Keratinocyte (primary cell): ENCODE data around the gene SLC15A3. TPM values are rescaled to one million over a fixed set of nuclear protein-coding genes. Genes with fewer than 3 reads are reported as not detected.

ENCODE experiments used
- DNase-seq: peaks from one replicate; pipeline ENCODE4 v3.0.0-alpha.2; 2011; ENCODE audit warnings: low read depth, missing footprints, low spot score
- FAIRE-seq: peaks from 2 replicates; lab custom pipeline; 2011; peaks lifted over from hg19 to GRCh38; lab: Jason Lieb, UNC
- H2AFZ ChIP-seq: 2 replicates; pipeline ENCODE4 v1.6.0; 2012; ENCODE audit warnings: low read length, control low read depth, inconsistent platforms; ENCODE audit not compliant: control insufficient read depth
- H3K27ac ChIP-seq: 2 replicates; pipeline ENCODE4 v1.5.1; 2011; ENCODE audit warnings: low read length; ENCODE audit not compliant: control insufficient read depth, insufficient read depth
- H3K27me3 ChIP-seq: 3 replicates; pipeline ENCODE4 v1.6.0; 2011; ENCODE audit warnings: low read length; ENCODE audit not compliant: control insufficient read depth, insufficient read depth; ENCODE audit errors: extremely low read depth
- H3K36me3 ChIP-seq, 2 experiments: 2 replicates in 1 of 2; 3 replicates in 1 of 2; pipeline ENCODE4 v1.5.1; 2011; ENCODE audit warnings: low read length in 2 of 2, mild to moderate bottlenecking in 1 of 2; ENCODE audit not compliant: control insufficient read depth in 2 of 2, insufficient read depth in 2 of 2; ENCODE audit errors: extremely low read depth in 1 of 2
- H3K4me1 ChIP-seq: 3 replicates; pipeline ENCODE4 v1.5.1; 2011; ENCODE audit warnings: low read length; ENCODE audit not compliant: control insufficient read depth, insufficient read depth; ENCODE audit errors: extremely low read depth
- H3K4me2 ChIP-seq: 3 replicates; pipeline ENCODE4 v1.6.0; 2011; ENCODE audit warnings: low read depth, low read length; ENCODE audit not compliant: control insufficient read depth, insufficient read depth; ENCODE audit errors: extremely low read depth
- H3K4me3 ChIP-seq, 3 experiments: fragments of 200-600 bp in 1 of 3; sonication (generic) in 1 of 3; 2 replicates in 2 of 3; 3 replicates in 1 of 3; pipeline ENCODE4 v1.5.1; 2011 to 2016; ENCODE audit warnings: low read length in 3 of 3, mild to moderate bottlenecking in 3 of 3, control low read depth in 2 of 3, inconsistent platforms in 1 of 3, low read depth in 1 of 3, mixed read lengths in 1 of 3, mixed run types in 1 of 3, moderate library complexity in 1 of 3; ENCODE audit not compliant: control insufficient read depth in 2 of 3, insufficient read depth in 2 of 3; ENCODE audit errors: extremely low read depth in 1 of 3
- H3K79me2 ChIP-seq: 2 replicates; pipeline ENCODE4 v1.6.0; 2012; ENCODE audit warnings: low read length; ENCODE audit not compliant: control insufficient read depth, insufficient read depth
- H3K9ac ChIP-seq: 3 replicates; pipeline ENCODE4 v1.6.0; 2011; ENCODE audit warnings: low read length; ENCODE audit not compliant: control insufficient read depth, insufficient read depth; ENCODE audit errors: extremely low read depth
- H3K9me1 ChIP-seq: 3 replicates; pipeline ENCODE4 v1.6.0; 2011; ENCODE audit warnings: low read length; ENCODE audit not compliant: control insufficient read depth, insufficient read depth; ENCODE audit errors: extremely low read depth
- H3K9me3 ChIP-seq: 2 replicates; pipeline ENCODE4 v1.5.1; 2012; ENCODE audit warnings: low read depth, low read length; ENCODE audit not compliant: control insufficient read depth
- H4K20me1 ChIP-seq: 3 replicates; pipeline ENCODE4 v1.6.0; 2011; ENCODE audit warnings: low read length; ENCODE audit not compliant: control insufficient read depth, insufficient read depth; ENCODE audit errors: extremely low read depth
- EZH2 ChIP-seq: IDR thresholded peaks from one replicate; pipeline ENCODE4 v1.6.1; 2012; ENCODE audit warnings: inconsistent platforms, mild to moderate bottlenecking, low read length, moderate library complexity
- dilution Hi-C: fragments of 300-500 bp; cut with MboI; formaldehyde crosslinking; loops from one replicate; pipeline ENCODE4 v1.7.0; 2020; ENCODE audit warnings: low sequenced_read_pairs; ENCODE audit not compliant: extremely low pct_ligation_motif_present
- polyA plus RNA-seq, 5 experiments: library from polyadenylated mRNA; depleted of rRNA in 3 of 5; stranded (reverse) in 3 of 5; stranded (forward) in 1 of 5; unstranded in 1 of 5; fragments of >200 nt; gene quantifications; 1 replicate in 1 of 5; 2 replicates in 3 of 5; 3 replicates in 1 of 5; pipeline versions ENCODE4 v1.2.1 to v1.2.3, GENCODE V29; 2011 to 2012; ENCODE audit warnings: missing spikeins in 2 of 5, low read depth in 1 of 5, low replicate concordance in 1 of 5
- TF ChIP-seq, protein P1 (sequence below), 3 experiments: IDR thresholded peaks in 1 of 3; conservative IDR thresholded peaks in 1 of 3; optimal IDR thresholded peaks in 1 of 3; 2 replicates in 2 of 3; 3 replicates in 1 of 3; pipeline versions ENCODE3 to v1.5.1; 2011; ENCODE audit warnings: low read length in 3 of 3, mild to moderate bottlenecking in 3 of 3, moderate library complexity in 2 of 3, control low read depth in 1 of 3, inconsistent platforms in 1 of 3; ENCODE audit not compliant: insufficient read depth in 2 of 3; ENCODE audit errors: extremely low read depth in 1 of 3

SLC15A3 gene
- polyA plus RNA-seq, 1 donor (not counting 4 experiments of a cell fraction or from before 2014, with no cell fraction given) = 1.0 TPM

DNA sequence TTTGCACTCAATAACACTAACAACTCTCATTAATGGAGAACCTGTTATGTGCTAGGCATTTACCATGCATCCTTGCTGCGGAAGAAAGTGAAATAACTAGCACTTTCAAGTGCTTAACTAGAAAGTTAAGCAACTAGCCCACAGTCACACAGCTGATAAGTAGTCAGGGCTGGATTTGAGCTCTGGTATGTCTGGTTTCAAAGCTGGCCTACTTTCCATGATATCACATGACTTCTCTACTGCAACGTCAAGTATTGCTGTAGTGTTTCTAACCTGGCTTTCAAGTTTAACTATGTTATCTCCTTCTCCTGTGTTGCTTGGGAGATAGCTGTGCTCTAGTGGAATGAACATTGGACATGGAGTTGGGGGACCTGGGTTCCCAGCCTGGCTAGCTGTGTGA lies 12.1 kb downstream of the SLC15A3 start:
- Histone ChIP-seq H2AFZ (no peak overlapping the region), H3K4me2 (no peak overlapping the region), H3K9ac (no peak overlapping the region), H3K9me3 (no peaks in the 10 kb centered on the region), H3K27ac (no peak overlapping the region), H4K20me1 (no peaks in the 10 kb centered on the region), H3K4me3 (no peak overlapping the region), H3K79me2 (no peaks in the 10 kb centered on the region), H3K36me3 (peaks cover 0 to 8% of the 10 kb centered on the region in 2 experiments), H3K9me1 (no peaks in the 10 kb centered on the region), H3K4me1 (peaks cover 18% of the 10 kb centered on the region), H3K27me3 (no peaks in the 10 kb centered on the region)
- no peak for TF ChIP-seq EZH2
- TF ChIP-seq, protein P1, sequence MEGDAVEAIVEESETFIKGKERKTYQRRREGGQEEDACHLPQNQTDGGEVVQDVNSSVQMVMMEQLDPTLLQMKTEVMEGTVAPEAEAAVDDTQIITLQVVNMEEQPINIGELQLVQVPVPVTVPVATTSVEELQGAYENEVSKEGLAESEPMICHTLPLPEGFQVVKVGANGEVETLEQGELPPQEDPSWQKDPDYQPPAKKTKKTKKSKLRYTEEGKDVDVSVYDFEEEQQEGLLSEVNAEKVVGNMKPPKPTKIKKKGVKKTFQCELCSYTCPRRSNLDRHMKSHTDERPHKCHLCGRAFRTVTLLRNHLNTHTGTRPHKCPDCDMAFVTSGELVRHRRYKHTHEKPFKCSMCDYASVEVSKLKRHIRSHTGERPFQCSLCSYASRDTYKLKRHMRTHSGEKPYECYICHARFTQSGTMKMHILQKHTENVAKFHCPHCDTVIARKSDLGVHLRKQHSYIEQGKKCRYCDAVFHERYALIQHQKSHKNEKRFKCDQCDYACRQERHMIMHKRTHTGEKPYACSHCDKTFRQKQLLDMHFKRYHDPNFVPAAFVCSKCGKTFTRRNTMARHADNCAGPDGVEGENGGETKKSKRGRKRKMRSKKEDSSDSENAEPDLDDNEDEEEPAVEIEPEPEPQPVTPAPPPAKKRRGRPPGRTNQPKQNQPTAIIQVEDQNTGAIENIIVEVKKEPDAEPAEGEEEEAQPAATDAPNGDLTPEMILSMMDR (optimal IDR thresholded peaks at IDR 0.05 in 1 of 3, IDR thresholded peaks at IDR 0.05 in 1 of 3, conservative IDR thresholded peaks at IDR 0.05 in 1 of 3; ENCODE audit: extremely low read depth in 1 of 3, insufficient read depth in 2 of 3, low read length in 3 of 3) = no peak
- dilution Hi-C loops = no loop called here
- no peak for DNase-seq
- FAIRE-seq = no peak

DNA sequence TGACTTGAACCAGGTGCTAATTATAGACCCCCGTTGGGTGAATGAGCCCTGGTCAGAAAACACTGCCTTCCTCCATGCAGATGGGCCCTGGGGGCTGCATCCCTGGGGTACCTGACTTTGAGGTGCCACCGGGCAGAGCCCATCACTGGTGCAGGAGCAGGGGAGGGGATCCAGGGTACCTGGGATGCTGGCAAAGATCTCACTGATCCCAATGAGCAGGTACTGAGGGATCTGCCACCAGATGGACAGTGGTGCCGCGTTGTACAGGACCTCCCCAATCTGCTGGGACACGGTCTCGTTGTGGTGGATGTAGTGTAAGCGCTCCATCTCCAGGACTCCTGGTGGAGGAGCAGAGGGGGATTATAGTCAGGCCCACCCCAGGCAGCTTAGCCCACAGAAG lies 12.7 kb downstream of the SLC15A3 start:
- H3K27ac ChIP-seq = no peak overlapping the region
- FAIRE-seq (no peak), DNase-seq (no peak)
- peaks cover 0 to 8% of the 10 kb centered on the region in 2 experiments for H3K36me3 ChIP-seq
- H3K27me3 ChIP-seq = no peaks in the 10 kb centered on the region
- H3K4me3 ChIP-seq = no peak overlapping the region
- TF ChIP-seq, protein P1 (optimal IDR thresholded peaks at IDR 0.05 in 1 of 3, IDR thresholded peaks at IDR 0.05 in 1 of 3, conservative IDR thresholded peaks at IDR 0.05 in 1 of 3; ENCODE audit: extremely low read depth in 1 of 3, insufficient read depth in 2 of 3, low read length in 3 of 3) = no peak
- no peak for TF ChIP-seq EZH2
- H3K9me1 ChIP-seq = no peaks in the 10 kb centered on the region
- H3K4me2 ChIP-seq = no peak overlapping the region
- no peaks in the 10 kb centered on the region for H4K20me1 ChIP-seq
- no peaks in the 10 kb centered on the region for H3K79me2 ChIP-seq
- no peak overlapping the region for H3K9ac ChIP-seq
- peaks cover 18% of the 10 kb centered on the region for H3K4me1 ChIP-seq
- no peak overlapping the region for H2AFZ ChIP-seq
- no peaks in the 10 kb centered on the region for H3K9me3 ChIP-seq
- dilution Hi-C loops = no loop called here
